Mesenteric fat pad (tissue), 1 donor: ENCODE data around the gene EXOC4. TPM values are rescaled to one million over a fixed set of nuclear protein-coding genes. Genes with fewer than 3 reads are reported as not detected.
"Not testable (repeated sequence)": the region's sequence is repeated elsewhere in the genome, so short reads cannot be mapped to it uniquely, and the experiment has no call there.

Experiments used
- DNase-seq: peaks from one replicate; pipeline ENCODE4 v3.0.0-alpha.2; 2020; ENCODE audit warnings: low spot score
- total RNA-seq: library from RNA; stranded (reverse); fragmentation: NEBNext Ultra II Directional; extraction: Animal tissue kit (Norgen Biotek cat#: 25700); gene quantifications from one replicate; pipeline ENCODE4 v1.2.1, GENCODE V29; 2021
- donor health status: DM: yes; HTN: yes; CAD: no.

The EXOC4 gene
- total RNA-seq, 1 donor from 2014 or later, result 79.3 TPM

- no peak for DNase-seq
Measured at GRCh38 chr7:133962646-133963045, 709.8 kb downstream of the EXOC4 start.

- no peak for DNase-seq
Measured at GRCh38 chr7:133963629-133964028, 710.8 kb downstream of the EXOC4 start.

- no peak for DNase-seq
Measured at GRCh38 chr7:133971625-133972024, 718.7 kb downstream of the EXOC4 start.

- DNase-seq, result no peak
Measured at GRCh38 chr7:133973710-133974109, 720.8 kb downstream of the EXOC4 start.

- no peak for DNase-seq
Measured at GRCh38 chr7:133975130-133975529, 722.3 kb downstream of the EXOC4 start.

GRCh38 chr7:133976140-133976539 lies 723.3 kb downstream of the EXOC4 start:
- no peak for DNase-seq

- DNase-seq, result no peak
Measured at GRCh38 chr7:133977409-133978274, 724.8 kb downstream of the EXOC4 start.

- DNase-seq, result no peak
Measured at GRCh38 chr7:133978502-133979295, 725.8 kb downstream of the EXOC4 start.

- no peak for DNase-seq
Measured at GRCh38 chr7:133980804-133981203, 727.9 kb downstream of the EXOC4 start.

- DNase-seq, result no peak
Measured at GRCh38 chr7:133983685-133984419, 731.0 kb downstream of the EXOC4 start.

- no peak for DNase-seq
Measured at GRCh38 chr7:133985300-133985699, 732.4 kb downstream of the EXOC4 start.

- DNase-seq, result no peak
Measured at GRCh38 chr7:133987582-133987981, 734.7 kb downstream of the EXOC4 start.

GRCh38 chr7:133993547-133993946 lies 740.7 kb downstream of the EXOC4 start:
- DNase-seq, result no peak

- not testable (repeated sequence) for DNase-seq
Measured at GRCh38 chr7:133994100-133994499, 741.2 kb downstream of the EXOC4 start.

GRCh38 chr7:133997463-133997862 lies 744.6 kb downstream of the EXOC4 start:
- no peak for DNase-seq

GRCh38 chr7:133999178-133999577 lies 746.3 kb downstream of the EXOC4 start:
- DNase-seq, result no peak

- no peak for DNase-seq
Measured at GRCh38 chr7:134004829-134005505, 752.1 kb downstream of the EXOC4 start.

- DNase-seq, result no peak
Measured at GRCh38 chr7:134009314-134010110, 756.6 kb downstream of the EXOC4 start.

GRCh38 chr7:134013249-134013648 lies 760.4 kb downstream of the EXOC4 start:
- no peak for DNase-seq

GRCh38 chr7:134014935-134015334 lies 762.1 kb downstream of the EXOC4 start:
- no peak for DNase-seq
